ENCODE measurements around the gene CCDC102A. TPM values are rescaled to one million over a fixed set of nuclear protein-coding genes. Genes with fewer than 3 reads are reported as not detected.

CCDC102A gene
- total RNA-seq (2014; rRNA removed; shearing (Covaris generic)) = 8.9 and 10.5 TPM in 2 replicates
- 10.6 and 13.7 TPM in 2 replicates for polyA plus RNA-seq (2015; cell fraction: cytosol; rRNA removed)
- 2.5 and 2.7 TPM in 2 replicates for polyA plus RNA-seq (2015; cell fraction: nucleus; rRNA removed)

- DNase-seq (ENCODE audit: low read depth, low spot score) = peak; percentile 29
- in situ Hi-C loops (cut with HindIII; ENCODE audit: low pct_unique_long_range_greater_than_20kb, low sequenced_read_pairs) = no loop called here
Measured at GRCh38 chr16:57536306-57537193, at the start of gene CCDC102A. CCDC102A (minus strand) TSS chr16:57536571; CDS start chr16:57529177, 7,394 bp downstream.

- in situ Hi-C loops (cut with HindIII; ENCODE audit: low pct_unique_long_range_greater_than_20kb, low sequenced_read_pairs) = no loop called here
- no peak for DNase-seq (ENCODE audit: low read depth, low spot score)
Measured at GRCh38 chr16:57585051-57585687, 48.8 kb upstream of the CCDC102A start.

GRCh38 chr16:57579361-57579665 lies 42.9 kb upstream of the CCDC102A start:
- no peak for DNase-seq (ENCODE audit: low read depth, low spot score)
- in situ Hi-C loops (cut with HindIII; ENCODE audit: low pct_unique_long_range_greater_than_20kb, low sequenced_read_pairs) = no loop called here

GRCh38 chr16:57578521-57579360 lies 42.4 kb upstream of the CCDC102A start:
- in situ Hi-C loops (cut with HindIII; ENCODE audit: low pct_unique_long_range_greater_than_20kb, low sequenced_read_pairs) = no loop called here
- no peak for DNase-seq (ENCODE audit: low read depth, low spot score)

- in situ Hi-C loops (cut with HindIII; ENCODE audit: low pct_unique_long_range_greater_than_20kb, low sequenced_read_pairs) = no loop called here
- DNase-seq (ENCODE audit: low read depth, low spot score) = no peak
Measured at GRCh38 chr16:57577691-57578224, 41.4 kb upstream of the CCDC102A start.

- in situ Hi-C loops (cut with HindIII; ENCODE audit: low pct_unique_long_range_greater_than_20kb, low sequenced_read_pairs) = no loop called here
- no peak for DNase-seq (ENCODE audit: low read depth, low spot score)
Measured at GRCh38 chr16:57577214-57577613, 40.8 kb upstream of the CCDC102A start.

DNA sequence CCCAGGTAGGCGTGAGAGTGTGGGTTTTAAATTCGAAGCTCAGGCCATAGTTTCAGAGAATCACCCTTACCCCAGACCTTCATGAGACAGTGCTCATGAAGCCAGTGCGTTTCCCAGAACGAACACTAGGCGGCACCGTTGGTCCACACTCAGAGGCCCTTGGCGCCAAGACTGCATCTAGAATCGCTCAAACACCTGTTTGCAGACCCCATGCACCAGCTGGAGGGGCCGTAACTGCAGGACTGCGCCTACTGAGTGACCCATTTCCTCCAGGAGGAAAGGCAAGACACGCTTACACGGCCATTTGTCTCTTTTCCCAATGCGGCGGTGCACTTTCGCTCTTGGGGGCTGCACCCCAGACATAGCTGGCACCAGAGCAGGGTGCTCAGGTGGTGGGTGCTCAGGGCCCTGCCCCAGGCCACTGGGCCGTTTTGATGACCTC lies 40.1 kb upstream of the CCDC102A start:
- in situ Hi-C loops (cut with HindIII; ENCODE audit: low pct_unique_long_range_greater_than_20kb, low sequenced_read_pairs) = no loop called here
- peak; percentile 69 for DNase-seq (ENCODE audit: low read depth, low spot score)

- no peak for DNase-seq (ENCODE audit: low read depth, low spot score)
- in situ Hi-C loops (cut with HindIII; ENCODE audit: low pct_unique_long_range_greater_than_20kb, low sequenced_read_pairs) = no loop called here
Measured at GRCh38 chr16:57575468-57576277, 39.3 kb upstream of the CCDC102A start.

GRCh38 chr16:57574646-57575467 lies 38.5 kb upstream of the CCDC102A start:
- in situ Hi-C loops (cut with HindIII; ENCODE audit: low pct_unique_long_range_greater_than_20kb, low sequenced_read_pairs) = no loop called here
- no peak for DNase-seq (ENCODE audit: low read depth, low spot score)

DNA sequence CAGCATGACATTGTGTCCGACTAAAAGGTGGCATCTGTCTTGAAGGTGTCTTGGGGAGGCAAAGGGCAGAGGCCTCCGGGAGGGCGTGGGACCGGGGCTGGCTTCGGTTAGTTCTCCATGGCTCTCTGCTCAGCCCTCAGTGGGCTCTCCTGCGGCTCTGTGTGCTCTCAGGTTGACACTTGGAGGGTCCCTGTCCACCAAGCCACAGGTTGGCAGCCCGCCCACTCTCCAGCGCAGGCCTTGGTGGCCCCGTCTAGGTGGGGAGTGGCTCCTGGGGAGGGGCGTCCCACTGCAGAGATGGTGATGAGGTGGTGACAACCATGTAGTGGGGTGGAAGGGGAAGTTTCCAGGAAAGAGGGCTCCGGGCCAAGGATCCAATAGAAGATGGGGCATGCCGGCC lies 37.7 kb upstream of the CCDC102A start:
- in situ Hi-C loops (cut with HindIII; ENCODE audit: low pct_unique_long_range_greater_than_20kb, low sequenced_read_pairs) = no loop called here
- DNase-seq (ENCODE audit: low read depth, low spot score) = no peak

GRCh38 chr16:57572978-57573728 lies 36.8 kb upstream of the CCDC102A start:
- in situ Hi-C loops (cut with HindIII; ENCODE audit: low pct_unique_long_range_greater_than_20kb, low sequenced_read_pairs) = no loop called here
- no peak for DNase-seq (ENCODE audit: low read depth, low spot score)

- in situ Hi-C loops (cut with HindIII; ENCODE audit: low pct_unique_long_range_greater_than_20kb, low sequenced_read_pairs) = no loop called here
- no peak for DNase-seq (ENCODE audit: low read depth, low spot score)
Measured at GRCh38 chr16:57571098-57571497, 34.7 kb upstream of the CCDC102A start.

- no peak for DNase-seq (ENCODE audit: low read depth, low spot score)
- in situ Hi-C loops (cut with HindIII; ENCODE audit: low pct_unique_long_range_greater_than_20kb, low sequenced_read_pairs) = no loop called here
Measured at GRCh38 chr16:57570301-57571070, 34.1 kb upstream of the CCDC102A start.

- DNase-seq (ENCODE audit: low read depth, low spot score) = no peak
- in situ Hi-C loops (cut with HindIII; ENCODE audit: low pct_unique_long_range_greater_than_20kb, low sequenced_read_pairs) = no loop called here
Measured at GRCh38 chr16:57569306-57569946, 33.1 kb upstream of the CCDC102A start.
